ENCODE data around the gene RABGAP1L.

RABGAP1L gene

DNA sequence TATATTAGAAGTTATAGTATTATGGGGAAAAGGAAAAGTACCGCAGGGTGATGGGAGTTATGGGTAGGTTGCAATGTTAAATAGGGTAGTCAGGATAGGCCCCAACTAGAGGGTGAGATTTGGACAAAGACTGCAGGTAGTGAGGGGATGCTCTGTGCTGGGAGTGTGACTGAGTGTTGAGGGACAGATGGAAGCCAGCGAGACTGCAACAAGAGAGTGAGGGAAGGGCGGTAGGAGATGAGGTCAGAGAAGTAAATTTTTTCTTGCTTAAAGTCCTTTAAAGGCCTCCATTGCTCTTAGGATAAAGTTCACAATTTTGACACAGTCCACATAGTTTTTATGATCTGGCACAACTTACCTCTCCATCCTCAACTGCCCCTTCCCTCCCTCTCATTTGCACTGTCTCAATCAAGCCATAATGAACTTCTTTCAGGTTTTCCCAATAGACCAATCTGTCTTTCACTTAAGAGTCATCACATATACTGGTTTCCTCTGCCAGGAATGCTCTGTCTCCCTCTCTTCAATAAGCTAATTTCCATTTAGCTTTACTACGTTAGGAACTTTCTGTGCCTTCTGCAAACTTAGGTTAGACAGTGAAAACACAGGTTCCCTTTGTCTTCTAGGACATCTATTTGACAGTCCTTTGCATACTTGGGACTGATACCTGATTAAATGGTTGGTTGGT, 602.7 kb downstream of the RABGAP1L start:
- Mint-ChIP-seq H3K9me3 (no peaks in the 10 kb centered on the region), H3K27me3 (ENCODE audit: low read depth) (no peaks in the 10 kb centered on the region), H3K4me3 (no peak overlapping the region), H3K27ac (no peak overlapping the region), H3K4me1 (ENCODE audit: low read depth) (no peaks in the 10 kb centered on the region), H3K36me3 (ENCODE audit: low read depth) (no peaks in the 10 kb centered on the region)

GRCh38 chr1:174764191-174764590, 604.9 kb downstream of the RABGAP1L start:
- H3K27ac Mint-ChIP-seq = no peak overlapping the region
- no peaks in the 10 kb centered on the region for H3K36me3 Mint-ChIP-seq (ENCODE audit: low read depth)
- no peak overlapping the region for H3K4me3 Mint-ChIP-seq
- H3K4me1 Mint-ChIP-seq (ENCODE audit: low read depth) = peaks cover 6% of the 10 kb centered on the region
- H3K27me3 Mint-ChIP-seq (ENCODE audit: low read depth) = no peaks in the 10 kb centered on the region
- no peaks in the 10 kb centered on the region for H3K9me3 Mint-ChIP-seq

- H3K4me1 Mint-ChIP-seq (ENCODE audit: low read depth) = peaks cover 15% of the 10 kb centered on the region
- no peaks in the 10 kb centered on the region for H3K27me3 Mint-ChIP-seq (ENCODE audit: low read depth)
- no peaks in the 10 kb centered on the region for H3K9me3 Mint-ChIP-seq
- no peak overlapping the region for H3K4me3 Mint-ChIP-seq
- no peaks in the 10 kb centered on the region for H3K36me3 Mint-ChIP-seq (ENCODE audit: low read depth)
- no peak overlapping the region for H3K27ac Mint-ChIP-seq
Observed at GRCh38 chr1:174766727-174767126, 607.4 kb downstream of the RABGAP1L start.

DNA sequence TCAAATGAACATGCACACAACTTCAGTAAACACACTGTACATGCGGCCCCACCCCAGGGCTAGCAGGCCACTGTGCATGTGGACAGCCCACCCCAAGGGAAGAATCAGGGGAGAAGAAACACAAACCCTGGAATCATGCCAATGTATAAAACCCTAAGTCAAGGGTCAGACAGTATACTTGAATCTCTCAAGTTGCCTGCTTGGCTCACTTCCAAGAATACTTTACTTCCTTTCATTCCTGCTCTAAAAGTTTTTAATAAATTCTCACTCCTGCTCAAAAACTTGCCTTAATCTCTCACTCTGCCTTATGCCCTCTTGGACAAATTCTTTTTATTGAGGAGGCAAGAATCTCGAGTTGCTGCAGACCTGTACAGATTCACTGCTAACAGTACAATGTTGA, 609.2 kb downstream of the RABGAP1L start:
- Mint-ChIP-seq H3K36me3 (ENCODE audit: low read depth) (no peaks in the 10 kb centered on the region), H3K27me3 (ENCODE audit: low read depth) (no peaks in the 10 kb centered on the region), H3K4me3 (no peak overlapping the region), H3K4me1 (ENCODE audit: low read depth) (peaks cover 17% of the 10 kb centered on the region), H3K9me3 (no peaks in the 10 kb centered on the region), H3K27ac (no peak overlapping the region)

- no peaks in the 10 kb centered on the region for H3K36me3 Mint-ChIP-seq (ENCODE audit: low read depth)
- H3K27ac Mint-ChIP-seq = no peak overlapping the region
- no peaks in the 10 kb centered on the region for H3K27me3 Mint-ChIP-seq (ENCODE audit: low read depth)
- no peaks in the 10 kb centered on the region for H3K9me3 Mint-ChIP-seq
- peaks cover 17% of the 10 kb centered on the region for H3K4me1 Mint-ChIP-seq (ENCODE audit: low read depth)
- no peak overlapping the region for H3K4me3 Mint-ChIP-seq
Observed at GRCh38 chr1:174768949-174769348, 609.6 kb downstream of the RABGAP1L start.

- peaks cover 17% of the 10 kb centered on the region for H3K4me1 Mint-ChIP-seq (ENCODE audit: low read depth)
- no peaks in the 10 kb centered on the region for H3K27me3 Mint-ChIP-seq (ENCODE audit: low read depth)
- H3K36me3 Mint-ChIP-seq (ENCODE audit: low read depth) = no peaks in the 10 kb centered on the region
- no peak overlapping the region for H3K4me3 Mint-ChIP-seq
- H3K9me3 Mint-ChIP-seq = no peaks in the 10 kb centered on the region
- no peak overlapping the region for H3K27ac Mint-ChIP-seq
Observed at GRCh38 chr1:174769961-174770549, 610.7 kb downstream of the RABGAP1L start.

DNA sequence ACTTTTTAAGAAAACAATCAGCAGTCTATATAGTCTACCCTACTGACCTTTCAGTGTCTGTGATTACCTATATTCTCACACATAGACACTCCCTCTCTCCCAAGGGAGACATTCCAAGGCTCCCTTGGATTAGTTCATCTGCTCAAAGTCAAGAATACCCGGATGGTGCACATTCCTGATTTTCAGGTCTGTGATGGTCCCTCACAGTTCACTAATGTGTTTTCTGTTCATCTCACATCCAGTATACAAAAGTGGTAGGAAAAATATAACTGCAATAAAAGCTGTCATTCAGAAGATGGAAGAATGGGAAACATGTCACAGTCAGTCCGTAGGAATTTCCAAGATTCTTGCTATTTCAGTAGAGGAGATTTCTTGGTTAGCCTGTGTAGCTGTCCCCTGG, 616.3 kb downstream of the RABGAP1L start:
- Mint-ChIP-seq H3K4me3 (no peak overlapping the region), H3K27me3 (ENCODE audit: low read depth) (no peaks in the 10 kb centered on the region), H3K36me3 (ENCODE audit: low read depth) (peaks cover 2% of the 10 kb centered on the region), H3K9me3 (no peaks in the 10 kb centered on the region), H3K27ac (no peak overlapping the region), H3K4me1 (ENCODE audit: low read depth) (peaks cover 3% of the 10 kb centered on the region)

DNA sequence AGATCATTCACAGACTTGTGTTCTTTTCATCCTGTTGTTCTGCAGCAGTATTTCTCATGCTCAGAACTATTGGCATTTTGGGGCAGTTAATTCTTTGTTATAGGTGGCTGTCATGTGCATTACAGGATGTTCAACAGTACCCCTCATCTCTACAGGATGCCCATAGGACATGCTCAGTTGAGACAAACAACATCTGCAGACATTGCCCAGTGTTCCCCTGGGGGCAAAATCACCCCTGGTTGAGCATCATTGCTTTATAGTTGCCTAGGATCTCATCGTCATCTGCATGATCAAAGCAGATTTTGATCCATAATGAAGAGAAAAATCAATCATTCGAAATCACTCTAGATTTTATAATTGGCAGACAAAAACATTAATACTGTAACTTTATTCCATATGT, 617.9 kb downstream of the RABGAP1L start:
- Mint-ChIP-seq H3K4me1 (ENCODE audit: low read depth) (peaks cover 2% of the 10 kb centered on the region), H3K36me3 (ENCODE audit: low read depth) (peaks cover 2% of the 10 kb centered on the region), H3K27ac (no peak overlapping the region), H3K4me3 (no peak overlapping the region), H3K27me3 (ENCODE audit: low read depth) (no peaks in the 10 kb centered on the region), H3K9me3 (no peaks in the 10 kb centered on the region)

- H3K36me3 Mint-ChIP-seq (ENCODE audit: low read depth) = peaks cover 1% of the 10 kb centered on the region
- no peaks in the 10 kb centered on the region for H3K27me3 Mint-ChIP-seq (ENCODE audit: low read depth)
- no peak overlapping the region for H3K4me3 Mint-ChIP-seq
- H3K27ac Mint-ChIP-seq = no peak overlapping the region
- peaks cover 7% of the 10 kb centered on the region for H3K4me1 Mint-ChIP-seq (ENCODE audit: low read depth)
- H3K9me3 Mint-ChIP-seq = no peaks in the 10 kb centered on the region
Observed at GRCh38 chr1:174785510-174785909, 626.2 kb downstream of the RABGAP1L start.

GRCh38 chr1:174786358-174786757, 627.0 kb downstream of the RABGAP1L start:
- H3K27ac Mint-ChIP-seq = no peak overlapping the region
- peaks cover 7% of the 10 kb centered on the region for H3K4me1 Mint-ChIP-seq (ENCODE audit: low read depth)
- H3K27me3 Mint-ChIP-seq (ENCODE audit: low read depth) = no peaks in the 10 kb centered on the region
- H3K9me3 Mint-ChIP-seq = no peaks in the 10 kb centered on the region
- no peak overlapping the region for H3K4me3 Mint-ChIP-seq
- peaks cover 1% of the 10 kb centered on the region for H3K36me3 Mint-ChIP-seq (ENCODE audit: low read depth)

DNA sequence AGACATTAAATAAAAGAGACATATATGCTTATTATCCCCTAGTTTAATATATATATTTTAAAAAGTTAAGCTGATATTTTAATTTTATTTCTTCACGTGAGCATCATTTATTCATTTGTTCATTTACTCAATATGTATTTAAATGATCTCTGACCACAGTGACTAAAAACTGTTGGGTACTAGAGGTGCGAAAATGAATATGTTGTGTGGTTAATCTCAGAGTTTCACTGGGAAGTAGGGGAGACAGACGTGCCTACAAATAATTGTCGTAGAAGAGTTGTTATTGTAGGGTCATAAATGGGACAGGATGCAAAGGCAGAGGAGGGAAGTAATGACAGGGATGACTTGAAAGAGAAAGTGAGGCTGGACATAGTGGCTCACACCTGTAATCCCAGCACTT, 627.4 kb downstream of the RABGAP1L start:
- Mint-ChIP-seq H3K9me3 (no peaks in the 10 kb centered on the region), H3K4me1 (ENCODE audit: low read depth) (peaks cover 7% of the 10 kb centered on the region), H3K36me3 (ENCODE audit: low read depth) (peaks cover 1% of the 10 kb centered on the region), H3K4me3 (no peak overlapping the region), H3K27me3 (ENCODE audit: low read depth) (no peaks in the 10 kb centered on the region), H3K27ac (no peak overlapping the region)

GRCh38 chr1:174788981-174789380, 629.7 kb downstream of the RABGAP1L start:
- Mint-ChIP-seq H3K27ac (no peak overlapping the region), H3K9me3 (no peaks in the 10 kb centered on the region), H3K36me3 (ENCODE audit: low read depth) (no peaks in the 10 kb centered on the region), H3K4me1 (ENCODE audit: low read depth) (peaks cover 7% of the 10 kb centered on the region), H3K4me3 (no peak overlapping the region), H3K27me3 (ENCODE audit: low read depth) (no peaks in the 10 kb centered on the region)

DNA sequence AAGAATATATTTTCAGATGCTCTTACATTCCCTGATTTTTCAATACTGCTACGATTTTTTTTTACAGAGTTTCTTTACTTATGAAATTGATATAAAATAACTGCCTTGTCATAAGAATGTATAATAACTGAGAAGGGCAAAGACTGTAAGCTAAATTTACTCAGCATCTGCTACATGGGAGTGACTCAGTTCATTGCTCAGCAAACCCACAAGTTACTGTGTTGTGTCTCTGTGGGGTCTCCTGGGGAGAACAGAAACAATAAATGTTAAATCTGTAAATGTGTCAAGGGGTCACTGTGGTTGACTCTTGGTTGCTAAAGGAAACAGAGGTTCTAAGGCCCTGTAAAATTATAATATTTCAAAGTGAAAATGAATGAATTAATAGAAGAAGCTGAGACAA, 630.1 kb downstream of the RABGAP1L start:
- Mint-ChIP-seq H3K27me3 (ENCODE audit: low read depth) (no peaks in the 10 kb centered on the region), H3K36me3 (ENCODE audit: low read depth) (no peaks in the 10 kb centered on the region), H3K9me3 (no peaks in the 10 kb centered on the region), H3K4me3 (no peak overlapping the region), H3K4me1 (ENCODE audit: low read depth) (peaks cover 7% of the 10 kb centered on the region), H3K27ac (no peak overlapping the region)

GRCh38 chr1:174791863-174792262, 632.5 kb downstream of the RABGAP1L start:
- Mint-ChIP-seq H3K27ac (no peak overlapping the region), H3K4me1 (ENCODE audit: low read depth) (peaks cover 6% of the 10 kb centered on the region), H3K9me3 (no peaks in the 10 kb centered on the region), H3K36me3 (ENCODE audit: low read depth) (no peaks in the 10 kb centered on the region), H3K27me3 (ENCODE audit: low read depth) (no peaks in the 10 kb centered on the region), H3K4me3 (no peak overlapping the region)

GRCh38 chr1:174794861-174795260, 635.5 kb downstream of the RABGAP1L start:
- H3K9me3 Mint-ChIP-seq = no peaks in the 10 kb centered on the region
- H3K4me3 Mint-ChIP-seq = no peak overlapping the region
- no peaks in the 10 kb centered on the region for H3K27me3 Mint-ChIP-seq (ENCODE audit: low read depth)
- no peaks in the 10 kb centered on the region for H3K36me3 Mint-ChIP-seq (ENCODE audit: low read depth)
- H3K27ac Mint-ChIP-seq = no peak overlapping the region
- peaks cover 1% of the 10 kb centered on the region for H3K4me1 Mint-ChIP-seq (ENCODE audit: low read depth)

All from T-helper 1 cell treated with Interleukin-12 subunit alpha and Interleukin-12 subunit beta and Interleukin-4 antibody, amounts not matched to agents 30 μg/mL and 1 μg/mL, for 36 hours (primary cell).